Skeletal muscle cell (primary cell): ENCODE data around the gene CUBN.

Experiments used
- DNase-seq: peaks from one replicate; pipeline ENCODE4 v3.0.0-alpha.2; 2010; ENCODE audit warnings: low read depth
- H3K4me3 ChIP-seq: 2 replicates; pipeline ENCODE4 v1.5.1; 2011; ENCODE audit warnings: low read depth, mild to moderate bottlenecking, control low read depth, low read length, moderate library complexity

The CUBN gene

GRCh38 chr10:16944986-16945385 is 184.6 kb downstream of the CUBN start:
- H3K4me3 ChIP-seq: no peak overlapping the region
- DNase-seq: no peak

- no peak for DNase-seq
- H3K4me3 ChIP-seq: no peak overlapping the region
These were observed 185.2 kb downstream of the CUBN start for GRCh38 chr10:16944402-16944801.

- H3K4me3 ChIP-seq: no peak overlapping the region
These were observed 186.0 kb downstream of the CUBN start for GRCh38 chr10:16943295-16944285.

DNA sequence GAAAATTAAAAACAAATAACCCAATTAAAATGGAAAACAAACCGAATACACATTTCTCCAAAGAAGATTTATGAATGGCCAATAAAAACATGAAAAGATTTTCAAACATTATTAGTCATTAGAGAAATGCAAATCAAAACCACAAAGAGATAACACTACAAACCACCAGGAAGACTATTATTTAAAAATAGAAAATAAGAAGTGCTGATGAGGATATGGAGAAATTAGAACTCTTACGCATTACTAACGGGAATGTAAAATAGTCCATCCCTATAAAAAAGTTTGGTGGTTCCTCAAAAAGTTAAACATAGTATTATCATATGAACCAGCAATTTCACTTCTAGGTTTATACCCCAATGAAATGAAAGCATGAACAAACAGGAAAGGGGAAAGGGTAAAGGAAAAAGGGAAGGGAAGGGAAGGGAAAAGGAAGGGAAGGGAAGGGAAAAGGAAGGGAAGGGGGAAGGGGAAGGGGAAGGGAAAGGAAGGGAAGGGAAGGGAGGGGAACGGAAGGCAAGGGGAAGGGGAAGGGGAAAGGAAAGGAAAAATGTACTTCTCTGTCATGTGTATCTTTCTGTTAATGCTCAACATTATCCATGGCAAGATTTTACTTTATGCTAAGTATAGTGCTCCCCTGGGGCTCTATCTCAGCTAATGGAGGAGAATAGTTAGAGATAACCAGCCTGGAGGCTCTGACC is 187.1 kb downstream of the CUBN start:
- DNase-seq: no peak

More at GRCh38 chr10:16943295-16944285, 186.0 kb downstream of the CUBN start:
- DNase-seq: no peak

DNA sequence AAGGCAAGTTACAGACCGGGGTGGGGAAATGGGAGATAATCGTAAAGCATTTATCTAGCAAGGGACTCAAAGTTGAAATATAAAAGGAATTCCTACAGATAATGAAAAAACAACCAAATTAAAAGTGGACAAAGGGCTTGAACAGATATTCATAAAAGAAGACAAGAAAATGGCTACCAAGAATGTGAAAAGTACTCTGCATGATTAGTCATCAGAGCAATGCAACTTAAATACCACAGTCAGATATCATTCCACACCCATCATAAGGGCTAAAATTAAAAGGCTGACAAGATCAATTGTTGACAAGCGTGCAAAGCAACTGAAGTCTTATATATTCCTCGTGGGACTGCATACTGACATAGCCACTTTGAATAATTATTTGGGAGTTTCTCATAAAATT is 187.7 kb downstream of the CUBN start:
- no peak overlapping the region for H3K4me3 ChIP-seq
- DNase-seq: no peak

More for the DNA sequence above, 187.1 kb downstream of the CUBN start:
- H3K4me3 ChIP-seq: no peak overlapping the region

- no peak for DNase-seq
- no peak overlapping the region for H3K4me3 ChIP-seq
These were observed 188.5 kb downstream of the CUBN start for GRCh38 chr10:16941067-16941466.

DNA sequence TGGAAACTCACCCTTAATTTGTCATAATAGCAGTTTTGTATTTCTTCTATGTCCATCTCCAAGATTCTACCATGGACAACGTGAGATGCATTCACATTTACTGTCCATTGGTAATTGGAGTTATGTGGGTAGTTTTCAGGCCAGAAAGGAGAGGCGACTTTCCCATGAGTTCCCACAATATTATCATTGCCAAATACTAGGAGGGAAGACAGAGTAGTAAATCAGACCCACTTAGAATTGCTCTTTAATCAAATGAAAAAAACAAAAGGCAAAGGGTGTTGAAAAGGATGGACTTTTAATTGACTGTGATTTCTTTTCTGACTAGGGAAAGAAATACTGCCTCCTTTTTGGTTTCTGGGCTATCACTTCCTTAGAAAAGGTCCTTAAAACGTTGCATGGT is 190.7 kb downstream of the CUBN start:
- DNase-seq: no peak
- no peak overlapping the region for H3K4me3 ChIP-seq

- no peak overlapping the region for H3K4me3 ChIP-seq
- DNase-seq: no peak
These were observed 195.2 kb downstream of the CUBN start for GRCh38 chr10:16934461-16934860.

GRCh38 chr10:16933783-16934182 is 195.8 kb downstream of the CUBN start:
- DNase-seq: no peak
- no peak overlapping the region for H3K4me3 ChIP-seq

DNA sequence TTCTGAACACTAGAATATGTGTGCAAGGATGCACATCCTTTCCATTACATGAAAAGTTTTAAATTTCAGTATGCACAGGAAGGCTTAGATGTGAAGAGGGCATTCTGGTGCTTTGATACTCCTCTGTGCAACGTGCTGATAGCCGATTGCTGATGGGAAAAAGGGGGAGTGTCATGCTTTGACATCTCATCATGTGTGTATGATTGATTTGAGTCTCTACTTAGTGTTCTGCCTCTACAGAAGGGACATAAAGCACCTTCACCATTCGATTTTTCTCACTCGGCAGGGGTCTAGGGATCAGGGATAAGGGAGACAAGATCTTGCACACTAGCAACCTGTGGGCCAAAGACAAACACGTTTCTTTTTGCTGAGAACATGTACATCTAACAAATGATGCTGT is 197.7 kb downstream of the CUBN start:
- H3K4me3 ChIP-seq: no peak overlapping the region
- DNase-seq: no peak

GRCh38 chr10:16930540-16930939 is 199.1 kb downstream of the CUBN start:
- H3K4me3 ChIP-seq: no peak overlapping the region
- DNase-seq: no peak

DNA sequence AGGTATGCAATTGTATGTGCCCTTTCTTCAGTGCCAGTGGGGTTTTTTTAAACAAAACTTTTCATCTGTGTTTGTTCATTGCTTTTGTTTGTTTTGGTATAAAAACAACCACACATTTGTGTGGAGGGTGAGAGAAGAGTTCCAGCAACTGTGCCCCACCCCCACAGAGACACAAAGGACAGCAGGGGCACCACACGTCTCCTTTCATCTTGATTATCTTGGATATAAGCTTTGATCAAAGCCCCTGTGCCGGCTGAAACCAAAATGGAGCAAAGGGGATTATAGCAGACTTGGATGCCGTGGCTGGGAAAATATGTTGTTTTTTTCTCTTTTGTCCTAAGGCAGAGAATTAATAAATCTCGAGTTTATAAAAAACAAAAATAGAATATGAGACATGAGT is 200.5 kb downstream of the CUBN start:
- H3K4me3 ChIP-seq: no peak overlapping the region
- DNase-seq: no peak

GRCh38 chr10:16927546-16927945 is 202.1 kb downstream of the CUBN start:
- no peak for DNase-seq
- H3K4me3 ChIP-seq: no peak overlapping the region

GRCh38 chr10:16923726-16924125 is 205.9 kb downstream of the CUBN start:
- DNase-seq: no peak
- H3K4me3 ChIP-seq: no peak overlapping the region

GRCh38 chr10:16923309-16923708 is 206.3 kb downstream of the CUBN start:
- DNase-seq: no peak
- no peak overlapping the region for H3K4me3 ChIP-seq

GRCh38 chr10:16919121-16919982 is 210.3 kb downstream of the CUBN start:
- no peak for DNase-seq
- no peak overlapping the region for H3K4me3 ChIP-seq

GRCh38 chr10:16916496-16916895 is 213.1 kb downstream of the CUBN start:
- H3K4me3 ChIP-seq: no peak overlapping the region
- no peak for DNase-seq

DNA sequence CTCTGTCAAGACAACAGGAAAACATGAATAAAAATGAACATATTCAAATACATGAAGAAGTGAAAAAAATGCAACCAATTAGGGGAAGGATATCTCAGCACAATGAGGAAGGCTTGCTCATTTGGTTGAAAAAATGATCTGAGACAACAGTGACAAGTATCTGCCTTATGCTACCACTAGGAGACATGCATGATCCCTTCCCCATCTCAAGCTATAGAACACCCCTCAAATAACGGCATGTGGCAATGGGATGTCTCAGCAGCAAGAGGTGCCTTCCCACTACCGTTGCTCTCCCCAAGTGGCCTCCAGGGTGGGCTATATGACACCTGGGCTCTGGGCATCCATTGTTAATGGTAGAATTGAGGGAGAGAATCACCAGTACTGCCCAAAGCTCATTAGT is 214.3 kb downstream of the CUBN start:
- DNase-seq: no peak
- H3K4me3 ChIP-seq: no peak overlapping the region

- H3K4me3 ChIP-seq: no peak overlapping the region
- DNase-seq: no peak
These were observed 216.3 kb downstream of the CUBN start for GRCh38 chr10:16913266-16913665.

- H3K4me3 ChIP-seq: no peak overlapping the region
- no peak for DNase-seq
These were observed 218.8 kb downstream of the CUBN start for GRCh38 chr10:16910793-16911164.
